GM19324 (cell line): ENCODE measurements around the gene DLST.

Experiments used
- ATAC-seq: cut with Tn5 transposase; IDR thresholded peaks from one replicate; pipeline ENCODE4 v1.9.1; 2021; ENCODE audit warnings: mild to moderate bottlenecking, moderate library complexity; ENCODE audit not compliant: unreplicated experiment, low FRiP score

DLST gene

GRCh38 chr14:74936151-74936550, 54.4 kb downstream of the DLST start:
- no peak for ATAC-seq

- no peak for ATAC-seq
Observed at GRCh38 chr14:74936731-74937130, 55.0 kb downstream of the DLST start.

GRCh38 chr14:74937171-74937570, 55.5 kb downstream of the DLST start:
- ATAC-seq = no peak

- no peak for ATAC-seq
Observed at GRCh38 chr14:74938531-74939495, 57.1 kb downstream of the DLST start.

- no peak for ATAC-seq
Observed at GRCh38 chr14:74940956-74941565, 59.3 kb downstream of the DLST start.

- peak; percentile 48 for ATAC-seq
Observed at GRCh38 chr14:74941676-74942097, 60.0 kb downstream of the DLST start.

GRCh38 chr14:74942181-74942580, 60.5 kb downstream of the DLST start:
- ATAC-seq = peak; percentile 9

- no peak for ATAC-seq
Observed at GRCh38 chr14:74942608-74943007, 60.9 kb downstream of the DLST start.

- ATAC-seq = no peak
Observed at GRCh38 chr14:74945261-74945851, 63.6 kb downstream of the DLST start.

- ATAC-seq = no peak
Observed at GRCh38 chr14:74945852-74946658, 64.3 kb downstream of the DLST start.

GRCh38 chr14:74946659-74947281, 65.1 kb downstream of the DLST start:
- no peak for ATAC-seq

GRCh38 chr14:74947353-74948227, 65.9 kb downstream of the DLST start:
- ATAC-seq = no peak

GRCh38 chr14:74948228-74949175, 66.8 kb downstream of the DLST start:
- ATAC-seq = no peak

GRCh38 chr14:74949191-74949601, 67.5 kb downstream of the DLST start:
- no peak for ATAC-seq

- no peak for ATAC-seq
Observed at GRCh38 chr14:74949859-74950573, 68.3 kb downstream of the DLST start.

- ATAC-seq = no peak
Observed at GRCh38 chr14:74950795-74951442, 69.2 kb downstream of the DLST start.
